PFSK-1 (cell line): ENCODE results near the gene HAVCR1.

Experiments used
- POLR2AphosphoS5 ChIP-seq: IDR thresholded peaks from 2 replicates; pipeline ENCODE4 v1.6.1; 2012; ENCODE audit warnings: low read depth, mild to moderate bottlenecking, control low read depth, low read length, moderate library complexity
- TAF1 ChIP-seq: IDR thresholded peaks from 2 replicates; pipeline ENCODE4 v1.6.1; 2012; ENCODE audit warnings: low read length, control low read depth, borderline replicate concordance; ENCODE audit not compliant: insufficient read depth

DNA sequence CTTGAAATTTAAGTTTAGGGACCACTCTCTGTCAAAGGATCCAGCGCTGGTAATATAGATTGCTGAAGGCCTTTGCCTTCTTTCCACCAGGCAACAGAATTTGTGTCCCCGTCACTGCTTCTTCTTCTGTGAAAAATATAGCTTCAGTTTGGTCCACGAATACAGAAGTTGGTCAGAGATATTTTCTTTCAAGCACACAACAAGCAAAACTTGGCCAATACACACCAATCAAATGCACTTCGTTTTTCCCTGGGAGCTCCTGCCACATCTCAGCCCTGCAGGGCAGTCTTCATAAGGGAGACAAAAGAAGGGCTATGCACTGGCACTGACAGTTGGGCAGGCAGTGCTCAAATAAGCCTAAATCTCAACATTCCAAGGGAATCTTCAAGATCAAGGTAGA, 27.0 kb upstream of the HAVCR1 start:
- TF ChIP-seq TAF1, result no peak
- no peak for TF ChIP-seq POLR2AphosphoS5
